ENCODE data around the gene ADGRE1. TPM values are rescaled to one million over a fixed set of nuclear protein-coding genes. Genes with fewer than 3 reads are reported as not detected.
A peak's percentile ranks its signal among the peaks of the same experiment; 100 is the strongest.

Gene ADGRE1
- total and polyA plus RNA-seq, 8 donors = 0.09 to 15.2 (median 0.34) TPM

- Histone ChIP-seq H3K27ac (no peak overlapping the region), H3K9me3 (no peaks in the 10 kb centered on the region), H3K4me1 (no peaks in the 10 kb centered on the region), H3K4me3 (no peak overlapping the region), H3K36me3 (peaks cover 0 to 67% of the 10 kb centered on the region in 2 donors), H3K27me3 (peaks cover 0 to 5% of the 10 kb centered on the region in 2 donors)
- intact Hi-C loops (cut with DNase I) = no loop called here
- no peak for TF ChIP-seq CTCF (IDR thresholded peaks at IDR 0.05)
- peak; percentile 19 for ATAC-seq
- DNase-seq = no peak
Observed at GRCh38 chr19:6849876-6850275, 37.5 kb upstream of the ADGRE1 start.

DNA sequence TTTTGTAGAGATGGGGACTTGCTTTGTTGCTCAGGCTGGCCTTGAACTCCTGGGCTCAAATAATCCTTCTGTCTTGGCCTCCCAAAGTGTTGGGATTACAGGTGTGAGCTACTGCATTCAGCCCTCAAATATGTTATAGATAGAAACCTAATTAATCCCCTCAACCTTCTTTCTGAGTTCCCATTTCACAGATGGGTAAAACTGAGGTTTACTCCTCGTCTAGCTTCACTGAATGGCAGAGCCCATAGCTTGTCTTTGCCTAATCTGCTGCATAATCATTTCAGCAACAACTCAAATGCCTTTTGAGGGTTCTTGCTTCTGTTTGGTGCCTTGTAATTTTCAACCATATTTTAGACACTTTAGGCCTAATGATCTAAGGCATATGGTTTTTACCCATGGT, 36.0 kb upstream of the ADGRE1 start:
- no peaks in the 10 kb centered on the region for H3K4me1 ChIP-seq
- ATAC-seq = no peak
- DNase-seq = no peak
- no peaks in the 10 kb centered on the region for H3K9me3 ChIP-seq
- peaks cover 0 to 5% of the 10 kb centered on the region in 2 donors for H3K27me3 ChIP-seq
- no peak overlapping the region for H3K27ac ChIP-seq
- intact Hi-C loops (cut with DNase I) = no loop called here
- no peak overlapping the region for H3K4me3 ChIP-seq
- H3K36me3 ChIP-seq = peaks cover 0 to 77% of the 10 kb centered on the region in 2 donors
- no peak for TF ChIP-seq CTCF (IDR thresholded peaks at IDR 0.05)

- peaks cover 0 to 5% of the 10 kb centered on the region in 2 donors for H3K27me3 ChIP-seq
- peaks cover 0 to 82% of the 10 kb centered on the region in 2 donors for H3K36me3 ChIP-seq
- DNase-seq (no peak), ATAC-seq (no peak)
- intact Hi-C loops (cut with DNase I) = no loop called here
- no peak overlapping the region for H3K4me3 ChIP-seq
- TF ChIP-seq CTCF (IDR thresholded peaks at IDR 0.05) = no peak
- H3K27ac ChIP-seq = no peak overlapping the region
- H3K4me1 ChIP-seq = no peaks in the 10 kb centered on the region
- H3K9me3 ChIP-seq = no peaks in the 10 kb centered on the region
Observed at GRCh38 chr19:6852001-6852400, 35.4 kb upstream of the ADGRE1 start.

GRCh38 chr19:6853868-6854267, 33.5 kb upstream of the ADGRE1 start:
- Histone ChIP-seq H3K36me3 (peaks cover 0 to 70% of the 10 kb centered on the region in 2 donors), H3K27me3 (peaks cover 0 to 5% of the 10 kb centered on the region in 2 donors), H3K9me3 (no peaks in the 10 kb centered on the region), H3K27ac (no peak overlapping the region), H3K4me1 (no peaks in the 10 kb centered on the region), H3K4me3 (no peak overlapping the region)
- DNase-seq (no peak), ATAC-seq (no peak)
- TF ChIP-seq CTCF (IDR thresholded peaks at IDR 0.05) = no peak
- intact Hi-C loops (cut with DNase I) = no loop called here

- no peak overlapping the region for H3K27ac ChIP-seq
- H3K4me3 ChIP-seq = no peak overlapping the region
- ATAC-seq (no peak), DNase-seq (no peak)
- no peak for TF ChIP-seq CTCF (IDR thresholded peaks at IDR 0.05)
- H3K4me1 ChIP-seq = no peaks in the 10 kb centered on the region
- H3K27me3 ChIP-seq = peaks cover 0 to 5% of the 10 kb centered on the region in 2 donors
- no peaks in the 10 kb centered on the region for H3K9me3 ChIP-seq
- peaks cover 0 to 67% of the 10 kb centered on the region in 2 donors for H3K36me3 ChIP-seq
- intact Hi-C loops (cut with DNase I) = no loop called here
Observed at GRCh38 chr19:6854758-6855157, 32.6 kb upstream of the ADGRE1 start.
